Neural progenitor cell (in vitro differentiated cells): Measurements from ENCODE around the gene MRPL39. TPM values are rescaled to one million over a fixed set of nuclear protein-coding genes. Genes with fewer than 3 reads are reported as not detected.

ENCODE experiments used
- DNase-seq: peaks from one replicate; pipeline ENCODE4 v3.0.0-alpha.2; 2016; ENCODE audit warnings: low spot score
- H2AFZ ChIP-seq: fragments of 200-600 bp; sonication (generic); replicated peaks from 2 replicates; pipeline ENCODE4 v1.6.1; 2016; ENCODE audit warnings: antibody characterized with exemption
- H3F3A ChIP-seq: fragments of 200-600 bp; sonication (generic); 2 replicates; pipeline ENCODE4 v1.6.1; 2016; ENCODE audit warnings: antibody characterized with exemption, low read depth
- H3K27ac ChIP-seq: fragments of 200-600 bp; sonication (generic); 2 replicates; pipeline ENCODE4 v1.5.1; 2016; ENCODE audit warnings: mild to moderate bottlenecking
- H3K27me3 ChIP-seq: fragments of 200-600 bp; sonication (generic); 2 replicates; pipeline ENCODE4 v1.6.1; 2016; ENCODE audit warnings: mild to moderate bottlenecking, moderate library complexity
- H3K36me3 ChIP-seq: fragments of 200-600 bp; sonication (generic); 2 replicates; pipeline ENCODE4 v1.5.1; 2016
- H3K4me1 ChIP-seq: fragments of 200-600 bp; sonication (generic); 2 replicates; pipeline ENCODE4 v1.6.1; 2016; ENCODE audit warnings: mixed run types
- H3K4me2 ChIP-seq: fragments of 200-600 bp; sonication (generic); 2 replicates; pipeline ENCODE4 v1.6.1; 2016
- H3K4me3 ChIP-seq: fragments of 200-600 bp; sonication (generic); 2 replicates; pipeline ENCODE4 v1.5.1; 2016
- H3K79me2 ChIP-seq: fragments of 200-600 bp; sonication (generic); 2 replicates; pipeline ENCODE4 v1.6.1; 2016; ENCODE audit warnings: low read depth
- H3K9ac ChIP-seq: fragments of 200-600 bp; sonication (generic); 2 replicates; pipeline ENCODE4 v1.6.1; 2016
- H3K9me3 ChIP-seq: fragments of 200-600 bp; sonication (generic); 2 replicates; pipeline ENCODE4 v1.5.1; 2016; ENCODE audit warnings: low read depth
- H4K20me1 ChIP-seq: fragments of 200-600 bp; sonication (generic); 2 replicates; pipeline ENCODE4 v1.6.1; 2016; ENCODE audit warnings: low read depth
- H3K27ac Mint-ChIP-seq: 3 replicates; pipeline ENCODE4 v1.8.0; 2021; ENCODE audit warnings: mixed read lengths
- H3K27me3 Mint-ChIP-seq: 2 replicates; pipeline ENCODE4 v1.8.0; 2022; ENCODE audit warnings: low read depth, mild to moderate bottlenecking, inconsistent platforms, moderate library complexity, mixed read lengths; ENCODE audit not compliant: insufficient read depth
- H3K36me3 Mint-ChIP-seq: 3 replicates; pipeline ENCODE4 v1.8.0; 2021; ENCODE audit warnings: mixed read lengths
- H3K4me1 Mint-ChIP-seq: 3 replicates; pipeline ENCODE4 v1.8.0; 2021; ENCODE audit warnings: mixed read lengths
- H3K4me3 Mint-ChIP-seq: 3 replicates; pipeline ENCODE4 v1.8.0; 2021; ENCODE audit warnings: mild to moderate bottlenecking, moderate library complexity, mixed read lengths
- H3K9me3 Mint-ChIP-seq: 3 replicates; pipeline ENCODE4 v1.8.0; 2020; ENCODE audit warnings: mixed read lengths
- EZH2 ChIP-seq: fragments of 200-600 bp; sonication (generic); IDR thresholded peaks from 2 replicates; pipeline ENCODE4 v1.6.1; 2017; ENCODE audit warnings: antibody characterized with exemption, mild to moderate bottlenecking, moderate library complexity
- EZH2phosphoT487 ChIP-seq: fragments of 200-600 bp; sonication (generic); IDR thresholded peaks from 2 replicates; pipeline ENCODE4 v1.6.1; 2017; ENCODE audit warnings: antibody characterized with exemption
- total RNA-seq: library from RNA; depleted of rRNA; stranded (reverse); fragments of >200 nt; gene quantifications from 2 replicates; pipeline ENCODE4 v1.2.3, GENCODE V29; 2015; ENCODE audit warnings: low replicate concordance
- TF ChIP-seq, protein P1 (sequence below): fragments of 200-600 bp; sonication (generic); IDR thresholded peaks from 2 replicates; pipeline ENCODE4 v1.5.1; 2017; ENCODE audit warnings: antibody characterized with exemption, mild to moderate bottlenecking

MRPL39 gene
- total RNA-seq, 1 donor from 2014 or later: 63.1 TPM

DNA sequence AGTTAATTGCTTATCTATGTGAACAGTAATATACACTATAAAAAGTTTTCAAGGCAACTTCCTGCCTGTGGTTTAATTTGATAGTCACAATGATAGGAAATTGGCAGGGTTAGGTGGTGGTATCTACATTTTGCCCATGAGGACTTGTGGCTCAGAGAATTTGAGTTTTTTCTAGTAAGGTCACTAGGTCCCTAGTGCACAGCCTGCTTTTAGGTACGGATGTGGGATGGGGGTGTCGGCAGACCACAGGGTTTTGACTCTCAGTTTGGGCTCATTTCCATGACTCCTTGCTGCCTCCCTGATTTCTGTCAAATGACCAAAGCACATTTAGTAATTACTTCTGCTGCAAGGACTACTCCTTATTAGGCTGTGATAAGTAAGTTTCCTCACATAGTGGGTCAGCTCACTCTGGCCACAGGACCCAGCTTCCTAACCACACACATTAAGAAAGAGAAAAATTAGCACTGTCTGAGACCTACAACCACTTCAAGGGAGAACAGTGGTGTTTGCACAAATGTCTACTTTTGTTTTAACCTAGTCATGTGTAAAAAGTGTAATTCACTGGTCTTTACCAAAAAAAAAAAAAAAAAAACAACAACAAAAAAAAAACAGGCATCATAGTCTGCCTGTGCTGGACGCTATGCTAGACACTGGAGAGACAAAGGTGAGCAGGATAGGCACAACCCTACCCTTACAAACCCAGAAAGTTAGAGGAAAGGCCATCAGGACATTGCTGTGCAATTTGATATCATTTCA, 43.7 kb downstream of the MRPL39 start:
- TF ChIP-seq, protein P1, sequence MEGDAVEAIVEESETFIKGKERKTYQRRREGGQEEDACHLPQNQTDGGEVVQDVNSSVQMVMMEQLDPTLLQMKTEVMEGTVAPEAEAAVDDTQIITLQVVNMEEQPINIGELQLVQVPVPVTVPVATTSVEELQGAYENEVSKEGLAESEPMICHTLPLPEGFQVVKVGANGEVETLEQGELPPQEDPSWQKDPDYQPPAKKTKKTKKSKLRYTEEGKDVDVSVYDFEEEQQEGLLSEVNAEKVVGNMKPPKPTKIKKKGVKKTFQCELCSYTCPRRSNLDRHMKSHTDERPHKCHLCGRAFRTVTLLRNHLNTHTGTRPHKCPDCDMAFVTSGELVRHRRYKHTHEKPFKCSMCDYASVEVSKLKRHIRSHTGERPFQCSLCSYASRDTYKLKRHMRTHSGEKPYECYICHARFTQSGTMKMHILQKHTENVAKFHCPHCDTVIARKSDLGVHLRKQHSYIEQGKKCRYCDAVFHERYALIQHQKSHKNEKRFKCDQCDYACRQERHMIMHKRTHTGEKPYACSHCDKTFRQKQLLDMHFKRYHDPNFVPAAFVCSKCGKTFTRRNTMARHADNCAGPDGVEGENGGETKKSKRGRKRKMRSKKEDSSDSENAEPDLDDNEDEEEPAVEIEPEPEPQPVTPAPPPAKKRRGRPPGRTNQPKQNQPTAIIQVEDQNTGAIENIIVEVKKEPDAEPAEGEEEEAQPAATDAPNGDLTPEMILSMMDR: no peak
- TF ChIP-seq EZH2: no peak
- TF ChIP-seq EZH2phosphoT487: no peak
- H3F3A ChIP-seq: no peaks in the 10 kb centered on the region
- H3K27me3 Mint-ChIP-seq: peaks cover 14% of the 10 kb centered on the region
- no peak overlapping the region for H3K4me2 ChIP-seq
- no peak for DNase-seq
- H3K4me1 Mint-ChIP-seq: peaks cover 7% of the 10 kb centered on the region
- no peak overlapping the region for H2AFZ ChIP-seq
- H3K9ac ChIP-seq: no peak overlapping the region
- H4K20me1 ChIP-seq: no peaks in the 10 kb centered on the region
- no peak overlapping the region for H3K4me3 Mint-ChIP-seq
- H3K9me3 Mint-ChIP-seq: peaks cover 9% of the 10 kb centered on the region
- no peaks in the 10 kb centered on the region for H3K9me3 ChIP-seq
- no peak overlapping the region for H3K27ac Mint-ChIP-seq
- H3K27ac ChIP-seq: no peak overlapping the region
- H3K4me3 ChIP-seq: no peak overlapping the region
- H3K36me3 ChIP-seq: no peaks in the 10 kb centered on the region
- H3K4me1 ChIP-seq: peaks cover 5% of the 10 kb centered on the region
- peaks cover 35% of the 10 kb centered on the region for H3K27me3 ChIP-seq
- H3K36me3 Mint-ChIP-seq: peaks cover 26% of the 10 kb centered on the region
- H3K79me2 ChIP-seq: no peaks in the 10 kb centered on the region

DNA sequence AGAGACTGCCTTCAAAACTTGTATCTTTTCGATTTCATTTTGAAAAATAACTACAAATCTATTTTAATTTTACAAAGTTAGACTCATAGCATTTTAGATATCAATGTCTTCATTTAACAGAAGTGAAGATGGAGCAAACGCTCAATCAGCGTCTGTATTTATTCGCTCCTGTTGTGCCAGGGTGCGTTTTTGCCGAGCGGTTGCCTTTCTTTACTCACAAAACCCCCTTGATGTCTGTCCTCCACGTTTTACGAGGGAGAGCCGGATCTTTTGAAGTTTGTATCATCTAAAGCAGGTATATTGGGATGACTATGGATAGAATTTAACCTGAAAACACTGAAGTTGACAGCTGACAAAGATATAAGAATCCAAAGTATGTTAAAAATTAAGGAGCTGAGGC, 44.6 kb downstream of the MRPL39 start:
- Histone ChIP-seq H3K4me1 (no peaks in the 10 kb centered on the region), H3K27ac (no peak overlapping the region), H3K79me2 (no peaks in the 10 kb centered on the region), H3K27me3 (peaks cover 35% of the 10 kb centered on the region), H3K4me2 (peak overlapping the region; percentile 86), H3K9me3 (no peaks in the 10 kb centered on the region), H2AFZ (peak overlapping the region; percentile 90), H3K36me3 (no peaks in the 10 kb centered on the region), H3K9ac (no peak overlapping the region), H3F3A (no peaks in the 10 kb centered on the region), H3K4me3 (peak overlapping the region; percentile 56), H4K20me1 (no peaks in the 10 kb centered on the region)
- TF ChIP-seq, protein P1: no peak
- TF ChIP-seq EZH2phosphoT487: no peak
- no peak for TF ChIP-seq EZH2
- Mint-ChIP-seq H3K4me1 (no peaks in the 10 kb centered on the region), H3K27ac (no peak overlapping the region), H3K36me3 (peaks cover 26% of the 10 kb centered on the region), H3K9me3 (peaks cover 9% of the 10 kb centered on the region), H3K4me3 (peak overlapping the region; percentile 13), H3K27me3 (peaks cover 14% of the 10 kb centered on the region)
- DNase-seq: no peak

DNA sequence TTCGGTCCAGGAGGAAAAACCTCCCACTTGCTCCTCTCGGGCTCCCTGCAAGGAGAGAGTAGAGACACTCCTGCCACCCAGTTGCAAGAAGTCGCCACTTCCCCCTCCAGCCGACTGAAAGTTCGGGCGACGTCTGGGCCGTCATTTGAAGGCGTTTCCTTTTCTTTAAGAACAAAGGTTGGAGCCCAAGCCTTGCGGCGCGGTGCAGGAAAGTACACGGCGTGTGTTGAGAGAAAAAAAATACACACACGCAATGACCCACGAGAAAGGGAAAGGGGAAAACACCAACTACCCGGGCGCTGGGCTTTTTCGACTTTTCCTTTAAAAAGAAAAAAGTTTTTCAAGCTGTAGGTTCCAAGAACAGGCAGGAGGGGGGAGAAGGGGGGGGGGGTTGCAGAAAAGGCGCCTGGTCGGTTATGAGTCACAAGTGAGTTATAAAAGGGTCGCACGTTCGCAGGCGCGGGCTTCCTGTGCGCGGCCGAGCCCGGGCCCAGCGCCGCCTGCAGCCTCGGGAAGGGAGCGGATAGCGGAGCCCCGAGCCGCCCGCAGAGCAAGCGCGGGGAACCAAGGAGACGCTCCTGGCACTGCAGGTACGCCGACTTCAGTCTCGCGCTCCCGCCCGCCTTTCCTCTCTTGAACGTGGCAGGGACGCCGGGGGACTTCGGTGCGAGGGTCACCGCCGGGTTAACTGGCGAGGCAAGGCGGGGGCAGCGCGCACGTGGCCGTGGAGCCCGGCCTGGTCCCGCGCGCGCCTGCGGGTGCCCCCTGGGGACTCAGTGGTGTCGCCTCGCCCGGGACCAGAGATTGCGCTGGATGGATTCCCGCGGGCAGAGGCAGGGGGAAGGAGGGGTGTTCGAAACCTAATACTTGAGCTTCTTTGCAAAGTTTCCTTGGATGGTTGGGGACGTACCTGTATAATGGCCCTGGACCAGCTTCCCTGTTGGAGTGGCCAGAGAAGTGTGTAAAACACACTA, 45.3 kb downstream of the MRPL39 start:
- Histone ChIP-seq H3K27me3 (peaks cover 35% of the 10 kb centered on the region), H3K4me2 (peak overlapping the region; percentile 86), H3K9me3 (no peaks in the 10 kb centered on the region), H3F3A (no peaks in the 10 kb centered on the region), H3K9ac (no peak overlapping the region), H3K27ac (no peak overlapping the region), H4K20me1 (no peaks in the 10 kb centered on the region), H3K79me2 (no peaks in the 10 kb centered on the region), H3K4me3 (peak overlapping the region; percentile 56), H3K36me3 (no peaks in the 10 kb centered on the region), H3K4me1 (no peaks in the 10 kb centered on the region), H2AFZ (peak overlapping the region; percentile 90)
- TF ChIP-seq EZH2phosphoT487: peak; percentile 41
- peak; percentile 72 for TF ChIP-seq EZH2
- TF ChIP-seq, protein P1: peak; percentile 36
- H3K4me1 Mint-ChIP-seq: no peaks in the 10 kb centered on the region
- peak overlapping the region; percentile 13 for H3K4me3 Mint-ChIP-seq
- peaks cover 9% of the 10 kb centered on the region for H3K9me3 Mint-ChIP-seq
- no peak overlapping the region for H3K27ac Mint-ChIP-seq
- H3K27me3 Mint-ChIP-seq: peaks cover 14% of the 10 kb centered on the region
- peak; percentile 69 for DNase-seq
- H3K36me3 Mint-ChIP-seq: peaks cover 26% of the 10 kb centered on the region
